OCI-LY1 (cell line): Measurements from ENCODE around the gene GNAT3.

Experiments used
- CTCF ChIP-seq: fragments of 200-600 bp; sonication (generic), shearing (Covaris generic); IDR thresholded peaks from 2 replicates; pipeline ENCODE4 v1.5.1; 2017; ENCODE audit warnings: mild to moderate bottlenecking, antibody characterized with exemption, low read length, moderate library complexity, mixed read lengths
- EZH2 ChIP-seq: fragments of 200-600 bp; sonication (generic), shearing (Covaris generic); IDR thresholded peaks from 2 replicates; pipeline ENCODE4 v1.8.0; 2017; ENCODE audit warnings: borderline replicate concordance, mixed run types, mild to moderate bottlenecking, antibody characterized with exemption, low read length, moderate library complexity, mixed read lengths

DNA sequence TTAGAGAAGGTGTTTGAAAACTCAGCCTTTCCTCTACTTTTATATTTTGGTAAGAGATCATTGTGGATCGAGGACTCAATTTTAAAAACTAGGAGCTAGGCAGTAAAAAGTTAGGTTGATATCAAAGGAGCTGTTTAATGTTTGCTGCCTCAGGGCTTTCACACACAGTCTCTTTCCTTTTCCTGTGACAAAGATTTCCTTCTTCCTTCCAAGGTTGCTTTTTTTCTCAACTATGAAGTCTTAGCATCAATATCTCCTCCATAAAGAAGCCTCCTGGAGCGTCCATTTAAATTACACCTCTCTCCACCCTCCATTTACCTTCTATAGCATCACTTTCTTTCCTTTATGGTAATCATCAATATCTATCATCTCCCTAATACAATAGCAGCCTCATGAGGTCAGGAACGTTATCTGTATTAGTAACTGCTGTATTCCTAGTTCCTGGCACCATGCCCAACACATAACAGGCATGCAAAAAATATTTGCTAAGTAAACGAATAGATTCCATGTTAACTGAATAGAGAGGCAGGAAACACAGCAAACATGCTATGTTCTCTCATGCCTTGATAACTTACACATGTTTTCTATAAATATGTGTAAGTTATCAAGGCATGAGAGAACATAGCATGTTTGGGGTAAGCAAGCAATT lies 48.5 kb downstream of the GNAT3 start:
- TF ChIP-seq CTCF: no peak
- TF ChIP-seq EZH2: no peak
